PFSK-1 (cell line): ENCODE measurements around the gene MSANTD2.

ENCODE experiments used
- FOXP2 ChIP-seq: optimal IDR thresholded peaks from 2 replicates; pipeline ENCODE3; 2011; ENCODE audit warnings: borderline replicate concordance, control low read depth, inconsistent platforms; ENCODE audit not compliant: insufficient read depth; ENCODE audit errors: extremely low read length, extremely low read depth
- POLR2AphosphoS5 ChIP-seq: IDR thresholded peaks from 2 replicates; pipeline ENCODE4 v1.6.1; 2012; ENCODE audit warnings: low read depth, mild to moderate bottlenecking, control low read depth, low read length, moderate library complexity
- SIN3A ChIP-seq: IDR thresholded peaks from 2 replicates; pipeline ENCODE4 v1.6.1; 2012; ENCODE audit warnings: mild to moderate bottlenecking, low read length, moderate library complexity, borderline replicate concordance; ENCODE audit not compliant: insufficient read depth
- TF ChIP-seq, protein P1 (sequence below), 2 experiments: IDR thresholded peaks; 2 replicates each; pipeline versions ENCODE4 v1.6.1 to v1.8.0; 2011 to 2012; ENCODE audit warnings: low read depth in 2 of 2, low read length in 2 of 2, control low read depth in 1 of 2, inconsistent platforms in 1 of 2, mild to moderate bottlenecking in 1 of 2, moderate library complexity in 1 of 2; ENCODE audit not compliant: insufficient read depth in 1 of 2

DNA sequence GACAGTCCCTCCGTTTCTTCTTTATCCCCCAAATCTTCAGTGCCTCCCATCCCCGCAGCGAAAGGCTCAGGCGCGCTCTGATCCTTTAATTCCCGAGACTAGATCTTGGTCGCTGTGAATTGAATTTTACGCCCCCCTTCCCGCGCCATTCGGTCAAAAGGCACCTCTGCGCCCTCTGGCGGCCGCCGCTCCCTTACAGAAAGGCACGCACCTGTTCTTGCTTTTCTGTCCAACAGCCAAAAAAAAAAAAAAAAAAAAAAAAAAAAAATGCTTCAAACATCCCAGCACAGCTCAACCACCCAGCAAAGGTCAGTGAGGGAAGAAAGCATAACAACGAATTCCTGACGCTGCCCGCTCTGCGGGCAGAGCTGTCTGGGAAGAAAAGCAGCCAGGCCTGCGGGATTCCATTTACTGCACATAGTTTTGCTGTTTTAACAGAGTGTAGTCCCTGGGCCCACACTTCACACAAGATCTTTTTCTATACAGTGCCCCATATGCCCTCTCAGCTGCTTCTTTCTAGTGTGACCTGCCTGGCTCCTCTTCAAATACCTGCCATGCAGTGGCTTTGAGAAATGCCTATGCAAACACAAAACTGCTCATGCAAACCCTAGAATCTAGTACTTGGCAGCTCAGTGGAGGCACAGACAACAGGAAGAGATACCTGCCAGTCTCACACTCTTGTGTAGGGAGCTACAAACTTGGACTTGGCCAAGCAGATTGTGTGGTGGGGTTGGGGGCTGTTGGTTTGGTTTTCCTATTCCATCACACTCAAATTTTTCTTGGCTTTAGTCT is 36.9 kb downstream of the MSANTD2 start:
- TF ChIP-seq POLR2AphosphoS5 (no peak), SIN3A (no peak), FOXP2 (no peak)
- TF ChIP-seq, protein P1, sequence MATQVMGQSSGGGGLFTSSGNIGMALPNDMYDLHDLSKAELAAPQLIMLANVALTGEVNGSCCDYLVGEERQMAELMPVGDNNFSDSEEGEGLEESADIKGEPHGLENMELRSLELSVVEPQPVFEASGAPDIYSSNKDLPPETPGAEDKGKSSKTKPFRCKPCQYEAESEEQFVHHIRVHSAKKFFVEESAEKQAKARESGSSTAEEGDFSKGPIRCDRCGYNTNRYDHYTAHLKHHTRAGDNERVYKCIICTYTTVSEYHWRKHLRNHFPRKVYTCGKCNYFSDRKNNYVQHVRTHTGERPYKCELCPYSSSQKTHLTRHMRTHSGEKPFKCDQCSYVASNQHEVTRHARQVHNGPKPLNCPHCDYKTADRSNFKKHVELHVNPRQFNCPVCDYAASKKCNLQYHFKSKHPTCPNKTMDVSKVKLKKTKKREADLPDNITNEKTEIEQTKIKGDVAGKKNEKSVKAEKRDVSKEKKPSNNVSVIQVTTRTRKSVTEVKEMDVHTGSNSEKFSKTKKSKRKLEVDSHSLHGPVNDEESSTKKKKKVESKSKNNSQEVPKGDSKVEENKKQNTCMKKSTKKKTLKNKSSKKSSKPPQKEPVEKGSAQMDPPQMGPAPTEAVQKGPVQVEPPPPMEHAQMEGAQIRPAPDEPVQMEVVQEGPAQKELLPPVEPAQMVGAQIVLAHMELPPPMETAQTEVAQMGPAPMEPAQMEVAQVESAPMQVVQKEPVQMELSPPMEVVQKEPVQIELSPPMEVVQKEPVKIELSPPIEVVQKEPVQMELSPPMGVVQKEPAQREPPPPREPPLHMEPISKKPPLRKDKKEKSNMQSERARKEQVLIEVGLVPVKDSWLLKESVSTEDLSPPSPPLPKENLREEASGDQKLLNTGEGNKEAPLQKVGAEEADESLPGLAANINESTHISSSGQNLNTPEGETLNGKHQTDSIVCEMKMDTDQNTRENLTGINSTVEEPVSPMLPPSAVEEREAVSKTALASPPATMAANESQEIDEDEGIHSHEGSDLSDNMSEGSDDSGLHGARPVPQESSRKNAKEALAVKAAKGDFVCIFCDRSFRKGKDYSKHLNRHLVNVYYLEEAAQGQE (IDR thresholded peaks at IDR 0.05; ENCODE audit: insufficient read depth in 1 of 2, low read depth in 2 of 2, low read length in 2 of 2) = no peak
